IPS DF 6.9 (cell line): ENCODE measurements around the gene FITM2.

Source experiments
- DNase-seq: peaks from one replicate; pipeline ENCODE4 v3.0.0-alpha.2; 2013; ENCODE audit warnings: low read depth, low spot score
- H3K27ac ChIP-seq: one replicate; pipeline ENCODE4 v1.5.1; 2013; ENCODE audit warnings: low read length, control low read depth
- H3K27me3 ChIP-seq: 2 replicates; pipeline ENCODE4 v1.6.1; 2013; ENCODE audit warnings: mild to moderate bottlenecking, low read length; ENCODE audit not compliant: control insufficient read depth, insufficient read depth
- H3K36me3 ChIP-seq: 2 replicates; pipeline ENCODE4 v1.6.1; 2013; ENCODE audit warnings: low read length; ENCODE audit not compliant: control insufficient read depth, insufficient read depth
- H3K4me1 ChIP-seq: 2 replicates; pipeline ENCODE4 v1.6.1; 2013; ENCODE audit warnings: low read length; ENCODE audit not compliant: control insufficient read depth, insufficient read depth
- H3K4me3 ChIP-seq: 2 replicates; pipeline ENCODE4 v1.5.1; 2013; ENCODE audit warnings: mild to moderate bottlenecking, low read length
- H3K9me3 ChIP-seq: 2 replicates; pipeline ENCODE4 v1.6.1; 2013; ENCODE audit warnings: low read length, inconsistent platforms; ENCODE audit not compliant: control insufficient read depth, insufficient read depth
- WGBS: extraction: QIAGEN DNeasy Blood & Tissue Kit; methylation state at CpG from one replicate; pipeline ENCODE4 v1.1.7; 2013; ENCODE audit warnings: mixed read lengths, missing lambda C conversion rate; ENCODE audit not compliant: insufficient read length, insufficient coverage; 5-methylcytosine and 5-hydroxymethylcytosine counted together

Gene FITM2

GRCh38 chr20:44310664-44311639, at the start of gene FITM2:
Gene FITM2 (minus strand): TSS chr20:44311202. CDS start chr20:44311148, 54 bp downstream.
- no peaks in the 10 kb centered on the region for H3K36me3 ChIP-seq
- peak; percentile 96 for DNase-seq
- 0 out of 2 replicates have a peak, but pooled peaks cover 2% of the 10 kb centered on the region for H3K4me1 ChIP-seq
- no peaks in the 10 kb centered on the region for H3K9me3 ChIP-seq
- no peak within 1 kb of the TSS for H3K27ac ChIP-seq
- H3K4me3 ChIP-seq = peak within 1 kb of the TSS; percentile 89
- no peaks in the 10 kb centered on the region for H3K27me3 ChIP-seq
- WGBS = no CpG with 5 or more reads among the region's 70 CpGs

- Histone ChIP-seq H3K36me3 (no peaks in the 10 kb centered on the region), H3K9me3 (no peaks in the 10 kb centered on the region), H3K4me1 (no peaks in the 10 kb centered on the region), H3K27me3 (no peaks in the 10 kb centered on the region), H3K4me3 (no peak overlapping the region), H3K27ac (no peak overlapping the region)
- no peak for DNase-seq
Measured at GRCh38 chr20:44360221-44360620, 49.2 kb upstream of the FITM2 start.

- no peaks in the 10 kb centered on the region for H3K4me1 ChIP-seq
- no peaks in the 10 kb centered on the region for H3K9me3 ChIP-seq
- no peak overlapping the region for H3K4me3 ChIP-seq
- no peaks in the 10 kb centered on the region for H3K27me3 ChIP-seq
- no peak overlapping the region for H3K27ac ChIP-seq
- DNase-seq = no peak
- WGBS = no CpG with 5 or more reads among the region's 8 CpGs
- no peaks in the 10 kb centered on the region for H3K36me3 ChIP-seq
Measured at GRCh38 chr20:44358776-44359175, 47.8 kb upstream of the FITM2 start.

GRCh38 chr20:44357555-44358125, 46.6 kb upstream of the FITM2 start:
- Histone ChIP-seq H3K27me3 (no peaks in the 10 kb centered on the region), H3K9me3 (no peaks in the 10 kb centered on the region), H3K4me3 (no peak overlapping the region), H3K4me1 (no peaks in the 10 kb centered on the region), H3K36me3 (no peaks in the 10 kb centered on the region), H3K27ac (no peak overlapping the region)
- no CpG with 5 or more reads among the region's 4 CpGs for WGBS
- no peak for DNase-seq

- WGBS = no CpG with 5 or more reads among the region's 2 CpGs
- Histone ChIP-seq H3K4me3 (no peak overlapping the region), H3K9me3 (no peaks in the 10 kb centered on the region), H3K27ac (no peak overlapping the region), H3K4me1 (no peaks in the 10 kb centered on the region), H3K36me3 (no peaks in the 10 kb centered on the region), H3K27me3 (no peaks in the 10 kb centered on the region)
- no peak for DNase-seq
Measured at GRCh38 chr20:44357020-44357419, 46.0 kb upstream of the FITM2 start.

GRCh38 chr20:44356353-44356723, 45.3 kb upstream of the FITM2 start:
- H3K4me3 ChIP-seq = no peak overlapping the region
- no peaks in the 10 kb centered on the region for H3K9me3 ChIP-seq
- no peaks in the 10 kb centered on the region for H3K36me3 ChIP-seq
- no peaks in the 10 kb centered on the region for H3K4me1 ChIP-seq
- no peaks in the 10 kb centered on the region for H3K27me3 ChIP-seq
- DNase-seq = no peak
- H3K27ac ChIP-seq = no peak overlapping the region
- no CpG with 5 or more reads among the region's 14 CpGs for WGBS

- no peaks in the 10 kb centered on the region for H3K27me3 ChIP-seq
- no peak for DNase-seq
- no CpG with 5 or more reads among the region's 40 CpGs for WGBS
- no peaks in the 10 kb centered on the region for H3K36me3 ChIP-seq
- no peak within 1 kb of the TSS for H3K4me3 ChIP-seq
- H3K4me1 ChIP-seq = no peaks in the 10 kb centered on the region
- no peak within 1 kb of the TSS for H3K27ac ChIP-seq
- H3K9me3 ChIP-seq = no peaks in the 10 kb centered on the region
Measured at GRCh38 chr20:44355498-44356352, 44.7 kb upstream of the FITM2 start, which contains the start of gene HNF4A. Gene HNF4A (plus strand): TSS chr20:44355699. CDS start chr20:44355805, 106 bp downstream.

- no peak overlapping the region for H3K27ac ChIP-seq
- no peaks in the 10 kb centered on the region for H3K27me3 ChIP-seq
- no peak for DNase-seq
- no peaks in the 10 kb centered on the region for H3K9me3 ChIP-seq
- no peaks in the 10 kb centered on the region for H3K36me3 ChIP-seq
- no peaks in the 10 kb centered on the region for H3K4me1 ChIP-seq
- no CpG with 5 or more reads among the region's 6 CpGs for WGBS
- H3K4me3 ChIP-seq = no peak overlapping the region
Measured at GRCh38 chr20:44354979-44355497, 44.0 kb upstream of the FITM2 start.

GRCh38 chr20:44350567-44350966, 39.6 kb upstream of the FITM2 start:
- Histone ChIP-seq H3K4me3 (no peak overlapping the region), H3K9me3 (no peaks in the 10 kb centered on the region), H3K36me3 (no peaks in the 10 kb centered on the region), H3K27ac (no peak overlapping the region), H3K27me3 (no peaks in the 10 kb centered on the region), H3K4me1 (no peaks in the 10 kb centered on the region)
- WGBS = no CpG with 5 or more reads among the region's 6 CpGs
- DNase-seq = no peak

- no CpG with 5 or more reads among the region's 3 CpGs for WGBS
- no peaks in the 10 kb centered on the region for H3K27me3 ChIP-seq
- no peak overlapping the region for H3K27ac ChIP-seq
- DNase-seq = no peak
- no peaks in the 10 kb centered on the region for H3K36me3 ChIP-seq
- H3K9me3 ChIP-seq = no peaks in the 10 kb centered on the region
- no peaks in the 10 kb centered on the region; the same call in 1 of the 2 replicates for H3K4me1 ChIP-seq
- H3K4me3 ChIP-seq = no peak overlapping the region
Measured at GRCh38 chr20:44349349-44349748, 38.3 kb upstream of the FITM2 start.
